ENCODE results near the gene PRPS1.
"Not testable (repeated sequence)": the region's sequence is repeated elsewhere in the genome, so short reads cannot be mapped to it uniquely, and the experiment has no call there.

PRPS1 gene

GRCh38 chrX:107630031-107630689 lies 1.9 kb downstream of the PRPS1 start:
- DNase-seq (ENCODE audit: low read depth, low spot score): no peak

DNA sequence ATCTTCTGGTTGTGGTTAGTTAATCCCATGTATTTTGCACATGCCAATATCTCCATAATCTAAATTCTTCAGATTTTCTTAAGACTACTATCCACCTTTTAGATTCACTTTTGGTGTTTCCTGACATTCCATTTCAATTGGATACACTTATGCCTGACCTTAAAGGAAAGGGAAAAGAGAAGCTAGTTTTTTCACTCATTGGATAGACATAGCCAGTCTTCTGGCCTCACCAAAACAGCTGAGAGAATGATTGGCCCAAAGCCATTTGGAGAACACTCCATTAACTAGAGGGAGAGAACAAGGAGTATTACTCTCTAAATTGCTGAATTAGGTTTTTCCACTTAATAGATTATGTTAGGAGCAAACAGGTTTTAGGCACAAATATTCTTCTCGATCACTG lies 4.0 kb downstream of the PRPS1 start:
- peak; percentile 40 for DNase-seq (ENCODE audit: low read depth, low spot score)

DNA sequence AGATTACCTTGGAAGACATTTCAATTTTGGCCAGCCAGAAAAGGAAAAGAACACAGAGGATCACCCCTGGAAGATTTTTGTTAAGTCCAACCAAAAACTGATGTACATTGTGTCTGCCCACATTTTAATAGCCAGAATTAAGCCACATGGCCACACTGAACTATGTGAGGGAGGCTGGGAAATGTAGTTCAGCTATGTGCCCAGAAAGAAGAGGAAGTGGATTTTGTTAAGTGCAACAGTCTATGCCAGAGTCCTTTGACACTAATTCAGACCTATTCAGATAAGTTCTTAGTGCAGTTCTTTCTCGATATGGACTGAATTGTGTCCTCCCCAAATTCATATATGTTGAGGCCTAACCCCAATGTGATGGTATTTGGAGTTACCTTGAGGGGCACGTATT lies 18.4 kb downstream of the PRPS1 start:
- DNase-seq (ENCODE audit: low read depth, low spot score): no peak

- DNase-seq (ENCODE audit: low read depth, low spot score): no peak
Observed at GRCh38 chrX:107648332-107648731, 20.0 kb downstream of the PRPS1 start.

DNA sequence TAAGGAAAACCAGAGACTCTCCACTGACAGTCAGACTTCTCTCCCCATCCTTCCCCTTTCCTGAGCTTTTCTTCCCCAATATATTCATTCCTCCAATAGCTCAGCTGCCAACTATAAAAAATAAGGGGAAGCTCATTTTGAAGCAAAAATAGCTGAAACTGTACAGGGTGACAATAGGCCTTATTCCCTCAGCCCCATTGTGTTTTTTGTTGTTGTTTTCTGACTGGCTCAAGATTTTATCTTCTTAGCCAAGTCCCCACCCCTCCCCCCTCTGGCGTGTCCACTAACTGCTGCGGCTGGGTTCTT lies 26.2 kb downstream of the PRPS1 start:
- DNase-seq (ENCODE audit: low read depth, low spot score): no peak

DNA sequence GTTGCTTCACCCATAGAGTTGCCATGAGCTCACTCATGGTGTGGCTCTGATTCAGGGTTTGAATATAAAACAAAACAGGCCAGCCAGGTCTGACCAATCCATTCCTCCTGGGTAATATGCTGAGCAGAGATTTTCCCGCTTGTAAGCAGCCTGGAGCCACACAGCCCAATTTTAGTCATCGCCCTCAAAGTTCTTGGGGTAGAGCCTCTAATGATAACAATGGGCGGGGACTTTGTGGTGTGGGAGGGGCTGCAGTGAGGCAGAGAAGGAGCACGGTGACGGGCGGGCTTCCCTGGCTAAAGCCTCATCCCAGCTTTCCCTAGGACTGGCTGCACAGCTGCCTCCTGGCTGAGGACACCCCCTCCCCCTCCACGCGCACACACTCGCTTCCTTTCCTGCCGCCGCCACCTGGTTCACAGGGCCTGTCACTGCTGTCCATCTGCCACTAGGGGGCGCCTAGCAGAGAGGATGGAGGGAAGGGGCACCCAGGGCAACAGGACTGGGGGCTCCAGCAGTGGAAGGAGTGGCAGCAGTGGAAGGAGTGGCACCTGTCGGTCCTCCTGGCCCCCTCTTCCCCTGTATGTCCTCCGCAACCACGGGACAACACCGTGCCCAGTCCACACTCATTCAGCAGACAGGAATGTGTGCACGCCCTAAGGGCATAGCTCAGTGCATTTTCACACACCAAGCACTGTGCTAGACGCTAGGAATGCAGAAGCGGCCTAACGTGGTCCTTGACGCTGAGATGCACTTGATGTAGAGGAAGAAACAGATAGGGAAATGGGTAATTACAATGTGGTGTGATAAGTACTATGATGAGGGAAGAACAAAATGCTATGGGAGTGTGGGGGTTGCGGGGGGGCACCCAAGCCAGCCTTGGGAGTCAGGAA lies 26.8 kb downstream of the PRPS1 start:
- DNase-seq (ENCODE audit: low read depth, low spot score): peak; percentile 83

DNA sequence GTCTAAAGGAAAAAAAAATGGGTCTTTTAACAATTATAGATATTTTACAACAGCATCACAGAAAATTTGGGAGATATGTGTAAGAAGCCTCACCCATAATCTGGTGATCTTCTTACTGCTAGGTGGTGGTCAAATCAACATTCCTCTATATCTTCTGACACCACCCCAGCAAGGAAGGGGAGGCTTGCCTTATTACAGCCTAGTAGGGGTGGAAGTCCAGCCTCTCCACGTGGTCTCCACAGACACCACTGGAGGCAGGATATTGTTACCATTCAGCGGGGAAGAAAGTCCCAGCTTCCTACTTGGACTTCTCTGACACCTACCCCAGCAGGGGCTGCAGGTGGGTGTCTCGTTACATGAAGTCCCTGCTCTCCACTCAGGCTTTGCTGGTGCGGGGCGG lies 28.7 kb downstream of the PRPS1 start:
- no peak for DNase-seq (ENCODE audit: low read depth, low spot score)

DNA sequence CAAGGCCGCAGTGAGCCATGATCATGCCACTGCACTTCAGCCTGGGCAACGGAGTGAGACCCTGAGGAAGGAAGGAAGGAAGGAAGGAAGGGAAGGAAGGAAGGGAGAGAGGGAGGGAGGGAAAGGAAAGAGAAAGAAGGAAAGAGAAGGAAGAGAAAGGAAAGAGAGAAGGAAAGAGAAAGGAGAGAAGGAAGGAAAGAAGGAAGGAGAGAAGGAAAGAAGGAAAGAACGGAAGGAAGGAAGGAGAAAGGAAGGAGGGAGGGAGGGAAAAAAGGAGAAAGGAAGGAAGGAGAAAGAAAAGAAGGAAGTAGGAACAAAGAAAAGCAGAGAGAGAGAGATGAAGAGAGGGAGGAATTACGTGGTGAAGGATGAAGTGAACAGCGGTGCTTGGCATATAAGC lies 30.4 kb downstream of the PRPS1 start:
- DNase-seq (ENCODE audit: low read depth, low spot score): no peak

DNA sequence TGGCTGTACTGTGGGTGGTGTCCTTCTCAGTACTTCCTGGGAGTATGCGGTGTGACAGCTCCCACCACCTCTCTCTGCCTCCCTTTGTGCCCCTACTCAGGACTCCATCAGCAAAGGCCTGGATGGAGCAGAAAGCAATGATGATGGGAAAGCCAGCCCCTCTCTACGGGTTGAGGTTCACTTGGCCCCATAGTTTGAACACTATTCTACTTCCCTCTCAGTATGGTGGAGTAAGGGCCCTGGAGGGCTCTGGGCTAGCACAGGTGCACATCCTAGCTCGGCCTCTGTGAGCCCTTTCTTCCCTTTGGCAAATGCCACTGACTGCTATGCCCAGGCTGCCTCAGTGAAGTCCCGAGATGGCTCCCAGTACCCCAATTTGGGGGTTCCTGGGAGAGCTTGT lies 31.0 kb downstream of the PRPS1 start:
- no peak for DNase-seq (ENCODE audit: low read depth, low spot score)

DNA sequence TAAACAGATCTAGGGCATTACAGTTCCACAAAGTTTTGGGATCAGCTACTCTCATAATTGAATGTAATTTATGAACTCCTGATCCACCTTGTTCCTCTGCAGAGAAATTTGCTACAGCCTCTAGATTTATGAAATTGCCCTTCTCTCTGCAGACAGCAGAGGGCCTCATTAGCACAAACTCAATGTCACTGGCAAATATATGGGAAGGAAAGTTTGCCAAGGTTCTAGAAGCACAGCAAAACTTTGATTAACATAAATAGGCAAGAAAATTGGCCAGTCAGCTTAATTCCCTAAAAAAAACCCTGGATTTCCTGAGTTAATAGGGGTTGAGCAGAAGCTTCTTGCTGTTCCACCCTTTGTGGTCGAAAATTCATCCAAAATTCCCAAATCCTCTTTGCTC lies 31.5 kb downstream of the PRPS1 start:
- peak; percentile 68 for DNase-seq (ENCODE audit: low read depth, low spot score)

DNA sequence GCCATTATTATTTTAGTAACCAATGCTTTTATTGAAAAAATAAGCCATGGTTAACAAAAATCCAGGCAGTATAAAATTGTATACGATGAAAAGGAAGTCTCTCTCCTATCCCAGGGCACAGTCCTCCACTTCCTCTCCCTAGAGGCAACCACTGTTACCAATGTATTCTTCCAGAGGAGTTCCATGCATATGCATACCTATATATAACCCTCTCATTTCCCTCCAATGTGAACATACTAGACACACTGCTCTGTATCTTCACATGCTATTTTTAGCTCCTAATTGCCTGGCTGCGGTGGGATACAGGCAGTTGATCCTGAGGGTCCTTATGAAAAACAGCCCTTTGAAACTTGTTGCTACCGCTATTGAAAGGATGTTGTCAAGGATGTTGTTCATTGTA lies 33.8 kb downstream of the PRPS1 start:
- DNase-seq (ENCODE audit: low read depth, low spot score): no peak

- DNase-seq (ENCODE audit: low read depth, low spot score): no peak
Observed at GRCh38 chrX:107662824-107663223, 34.5 kb downstream of the PRPS1 start.

DNA sequence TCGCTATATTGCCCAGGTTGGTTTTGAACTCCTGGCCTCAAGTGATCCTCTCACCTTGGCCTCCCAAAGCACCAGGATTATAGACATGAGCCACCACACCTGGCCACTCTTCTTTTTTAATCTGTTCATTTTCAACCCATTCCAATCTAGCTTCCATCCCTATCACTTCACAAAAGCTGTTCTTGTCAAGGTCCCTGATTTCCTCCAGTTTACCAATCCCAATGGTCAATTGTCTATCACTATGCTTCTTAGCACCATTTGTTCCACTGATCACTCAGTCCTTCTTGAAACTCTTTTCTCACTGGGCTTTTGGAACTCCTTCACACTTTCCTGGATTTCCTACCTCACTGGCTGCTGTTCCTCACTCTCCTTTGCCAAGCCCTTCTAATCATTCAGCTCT lies 38.6 kb downstream of the PRPS1 start:
- DNase-seq (ENCODE audit: low read depth, low spot score): no peak

DNA sequence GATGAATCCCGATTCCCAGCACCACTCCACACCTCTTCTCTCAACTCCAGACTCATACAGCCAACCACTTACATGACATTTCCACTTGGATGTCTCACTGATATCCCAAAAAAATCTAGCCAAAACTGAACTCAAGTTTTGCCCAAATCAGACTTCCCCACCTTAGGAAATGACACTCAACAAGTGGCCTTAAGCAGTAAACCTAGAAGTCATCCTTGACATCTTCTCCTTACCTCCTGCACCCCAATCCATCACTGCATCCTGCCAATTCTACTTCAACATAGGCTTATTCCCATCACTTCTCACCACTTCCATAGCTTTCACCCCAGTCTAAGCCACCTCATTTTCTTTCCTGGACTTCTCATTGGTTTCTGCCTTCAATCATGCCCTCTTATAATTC lies 39.1 kb downstream of the PRPS1 start:
- DNase-seq (ENCODE audit: low read depth, low spot score): no peak

- not testable (repeated sequence) for DNase-seq (ENCODE audit: low read depth, low spot score)
Observed at GRCh38 chrX:107668710-107669109, 40.4 kb downstream of the PRPS1 start.

DNA sequence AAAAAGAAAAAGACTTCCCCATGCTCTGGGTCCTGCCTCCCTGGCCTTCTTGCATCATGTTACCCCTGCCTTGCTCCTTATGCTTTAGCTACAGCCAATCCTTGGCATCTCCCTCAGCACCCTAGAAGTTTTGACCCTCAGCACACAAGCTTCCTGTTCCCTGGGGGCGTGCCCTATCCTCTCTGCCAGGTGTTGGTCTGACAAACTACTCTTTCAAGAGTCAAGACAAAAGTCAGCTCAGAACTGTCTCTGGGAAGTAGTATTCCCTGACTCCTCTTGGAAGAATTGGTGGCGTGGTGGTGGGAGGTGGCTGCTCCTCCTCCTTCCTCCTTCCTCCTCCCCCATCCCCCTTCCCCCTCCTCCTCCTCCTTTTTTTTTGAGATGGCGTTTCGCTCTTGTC lies 41.0 kb downstream of the PRPS1 start:
- DNase-seq (ENCODE audit: low read depth, low spot score): no peak

GRCh38 chrX:107669885-107670628 lies 41.7 kb downstream of the PRPS1 start:
- no peak for DNase-seq (ENCODE audit: low read depth, low spot score)

GRCh38 chrX:107671256-107671655 lies 42.9 kb downstream of the PRPS1 start:
- not testable (repeated sequence) for DNase-seq (ENCODE audit: low read depth, low spot score)

DNA sequence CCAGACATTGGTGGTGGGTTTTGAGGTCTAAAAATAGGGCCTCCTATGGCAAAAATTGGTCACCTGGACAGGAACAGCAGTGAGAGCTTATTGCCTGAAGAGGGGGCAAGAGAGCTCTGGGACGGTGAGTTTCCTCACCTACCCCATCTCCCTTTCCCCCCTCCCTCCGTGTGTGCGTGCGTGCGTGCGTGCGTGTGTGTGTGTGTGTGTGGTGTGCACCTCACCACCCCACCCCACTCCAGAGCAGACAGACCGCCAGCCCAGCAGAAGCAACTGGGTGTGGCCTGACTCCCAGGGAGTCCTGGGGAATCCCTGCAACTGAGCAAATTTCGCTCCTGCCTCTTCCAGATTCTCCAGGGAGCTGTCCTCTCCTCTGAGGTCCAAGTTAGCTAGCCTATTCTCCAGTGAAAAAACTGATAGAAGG lies 44.7 kb downstream of the PRPS1 start:
- DNase-seq (ENCODE audit: low read depth, low spot score): peak; percentile 80

GRCh38 chrX:107673431-107673830 lies 45.1 kb downstream of the PRPS1 start:
- no peak for DNase-seq (ENCODE audit: low read depth, low spot score)

- DNase-seq (ENCODE audit: low read depth, low spot score): peak; percentile 90
Observed at GRCh38 chrX:107673933-107674479, 45.7 kb downstream of the PRPS1 start.
